Rectal smooth muscle tissue (tissue), 1 donor: ENCODE data around the gene STOX2.
A peak's percentile ranks its signal among the peaks of the same experiment; 100 is the strongest.

Source experiments
- H3K27ac ChIP-seq: one replicate; pipeline ENCODE4 v1.7.0; 2013; ENCODE audit warnings: low read depth, low read length, inconsistent platforms
- H3K27me3 ChIP-seq: one replicate; pipeline ENCODE4 v1.7.0; 2013; ENCODE audit warnings: low read length; ENCODE audit not compliant: control insufficient read depth, insufficient read depth
- H3K36me3 ChIP-seq: one replicate; pipeline ENCODE4 v1.7.0; 2013; ENCODE audit warnings: low read length; ENCODE audit not compliant: control insufficient read depth, insufficient read depth
- H3K4me1 ChIP-seq: one replicate; pipeline ENCODE4 v1.7.0; 2013; ENCODE audit warnings: low read length; ENCODE audit not compliant: control insufficient read depth, insufficient read depth
- H3K4me3 ChIP-seq: one replicate; pipeline ENCODE4 v1.7.0; 2013; ENCODE audit warnings: low read length
- H3K9ac ChIP-seq: one replicate; pipeline ENCODE4 v1.7.0; 2013; ENCODE audit warnings: low read length

STOX2 gene

DNA sequence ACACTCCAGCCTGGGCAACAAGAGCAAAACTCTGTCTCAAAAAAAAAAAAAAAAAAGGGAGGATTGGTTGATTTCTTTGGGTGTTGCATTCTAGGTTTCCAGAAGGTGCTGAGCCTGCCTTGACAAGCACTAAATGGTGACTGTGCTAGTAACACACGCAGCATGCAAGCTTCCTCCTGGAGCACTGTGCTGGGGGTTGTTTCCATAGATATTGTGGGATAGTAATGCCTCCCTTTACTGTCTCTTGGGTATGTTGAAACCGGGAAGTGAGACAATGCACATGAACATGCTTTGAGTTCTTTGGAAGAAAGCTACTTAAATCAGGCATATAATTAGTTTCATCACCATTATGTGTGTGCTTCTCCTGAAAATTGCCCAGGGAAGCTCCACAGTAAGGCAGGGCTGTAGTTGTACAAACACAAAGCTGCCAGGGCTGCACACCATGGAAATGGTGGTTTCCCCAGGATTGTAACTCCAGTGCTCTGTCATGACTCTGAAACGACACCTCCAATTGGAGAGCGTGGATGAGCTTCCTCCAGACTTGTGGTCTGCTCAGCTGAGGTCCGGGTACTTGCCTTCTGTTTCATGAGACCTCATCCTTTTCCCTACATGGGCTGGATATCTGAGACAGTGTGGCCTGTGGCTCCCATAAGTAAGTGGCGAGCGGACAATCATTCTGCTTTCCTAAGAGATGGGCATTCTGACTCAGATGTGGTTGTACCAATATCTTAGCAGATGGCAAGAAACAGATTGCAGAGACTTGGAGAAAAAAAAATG is 31.5 kb upstream of the STOX2 start:
- no peaks in the 10 kb centered on the region for H3K36me3 ChIP-seq
- no peak overlapping the region for H3K27ac ChIP-seq
- H3K4me1 ChIP-seq: no peaks in the 10 kb centered on the region
- H3K27me3 ChIP-seq: no peaks in the 10 kb centered on the region
- H3K9ac ChIP-seq: no peak overlapping the region
- H3K4me3 ChIP-seq: no peak overlapping the region

DNA sequence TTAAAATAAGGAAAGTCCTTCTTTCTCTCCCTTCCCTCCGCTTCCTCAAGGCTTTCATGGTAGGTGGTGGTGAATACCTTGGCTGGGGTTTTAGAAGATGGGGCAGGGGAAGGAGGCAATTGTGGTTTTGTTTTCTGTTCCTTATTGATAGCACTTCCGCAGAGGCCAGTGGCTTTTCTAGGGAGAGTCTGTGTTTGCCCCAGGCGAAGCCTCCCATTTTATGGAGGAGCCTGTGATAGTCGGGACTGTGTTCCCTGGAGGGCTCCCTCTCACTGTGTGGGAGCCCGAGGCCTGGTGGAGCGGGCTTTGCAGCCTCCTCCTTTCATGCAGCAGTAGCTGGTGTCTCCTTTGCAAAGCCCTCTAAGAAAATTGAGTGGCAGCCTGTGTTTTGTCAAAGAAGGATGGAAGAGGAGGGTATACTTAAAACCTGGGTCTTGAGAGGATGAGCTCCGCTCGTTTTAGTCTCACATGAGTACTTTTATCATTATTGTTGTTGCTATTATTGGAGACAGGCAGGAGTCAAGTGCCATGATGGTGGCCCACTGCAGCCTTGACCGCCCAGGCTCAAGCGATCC is 29.8 kb upstream of the STOX2 start:
- Histone ChIP-seq H3K9ac (no peak overlapping the region), H3K27ac (peak overlapping the region; percentile 77), H3K4me3 (no peak overlapping the region), H3K36me3 (no peaks in the 10 kb centered on the region), H3K4me1 (no peaks in the 10 kb centered on the region), H3K27me3 (no peaks in the 10 kb centered on the region)

DNA sequence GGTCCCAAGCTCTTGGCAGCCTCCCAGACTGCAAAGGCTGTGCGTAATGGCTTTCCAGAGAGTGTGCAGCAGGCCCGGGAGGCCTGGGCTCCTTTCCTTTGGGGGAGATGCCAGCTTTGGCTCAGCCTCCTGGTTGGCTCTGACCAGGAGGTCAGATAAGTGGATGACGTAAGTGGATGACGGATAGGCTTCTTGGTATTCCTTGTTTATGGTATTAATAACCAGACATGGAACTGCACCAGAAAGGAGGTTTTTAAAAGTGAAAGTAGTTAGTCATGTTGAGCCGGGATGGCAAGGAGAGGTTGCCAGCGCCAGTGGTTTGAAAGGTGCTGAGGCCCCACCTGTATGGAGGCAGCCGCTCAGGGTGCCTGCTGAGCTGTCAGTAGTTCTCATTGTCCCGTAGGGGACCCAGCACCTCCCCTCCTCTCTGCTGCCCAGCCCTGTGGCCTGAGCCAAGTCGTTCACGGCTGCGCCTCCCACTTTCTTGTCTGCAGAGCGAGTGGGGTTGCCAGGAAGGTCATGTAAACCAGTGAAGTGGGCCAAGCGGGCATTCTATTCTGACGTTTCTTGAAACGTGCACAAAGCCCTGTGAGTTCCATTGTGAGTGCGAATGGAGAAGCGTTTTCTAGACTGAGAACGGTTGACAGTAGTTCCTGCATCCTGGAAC is 28.7 kb upstream of the STOX2 start:
- Histone ChIP-seq H3K36me3 (no peaks in the 10 kb centered on the region), H3K27me3 (no peaks in the 10 kb centered on the region), H3K4me1 (no peaks in the 10 kb centered on the region), H3K4me3 (peak overlapping the region; percentile 51), H3K27ac (peak overlapping the region; percentile 77), H3K9ac (no peak overlapping the region)

DNA sequence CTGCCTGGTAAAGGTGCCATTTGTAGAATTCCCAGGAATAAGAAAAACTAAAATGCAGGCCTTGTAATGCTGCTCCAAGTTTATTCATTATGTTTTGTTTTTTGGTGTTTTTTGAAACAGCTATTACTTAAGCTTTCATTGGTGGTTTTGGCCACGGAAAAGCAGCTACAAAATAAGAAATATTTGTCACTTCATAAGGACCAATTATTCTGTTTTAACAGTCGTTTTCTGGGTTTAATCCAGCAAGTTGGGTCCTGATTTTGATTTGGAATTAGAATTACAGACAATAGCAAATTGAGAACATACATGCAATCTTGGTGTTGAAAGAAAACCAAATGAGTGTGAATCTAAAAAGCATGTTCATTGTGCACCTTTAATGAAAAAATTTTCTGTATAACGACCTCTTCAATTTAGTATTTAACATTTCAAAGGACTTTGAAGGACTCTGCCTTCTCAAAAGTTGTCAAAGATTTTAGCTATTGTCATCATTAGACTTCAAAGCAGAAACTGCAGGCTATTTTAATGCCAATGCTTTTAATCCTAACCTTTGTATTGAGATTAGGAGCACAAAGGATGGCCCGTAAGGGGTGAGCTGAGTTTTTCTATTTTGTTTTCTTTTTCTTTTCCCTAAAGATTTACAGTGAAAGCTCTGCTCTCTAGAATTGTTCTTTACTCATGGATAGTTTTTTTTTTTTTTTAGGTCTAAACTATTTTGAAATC is 26.7 kb upstream of the STOX2 start:
- Histone ChIP-seq H3K27me3 (no peaks in the 10 kb centered on the region), H3K36me3 (no peaks in the 10 kb centered on the region), H3K4me1 (no peaks in the 10 kb centered on the region), H3K9ac (no peak overlapping the region), H3K27ac (no peak overlapping the region), H3K4me3 (no peak overlapping the region)

DNA sequence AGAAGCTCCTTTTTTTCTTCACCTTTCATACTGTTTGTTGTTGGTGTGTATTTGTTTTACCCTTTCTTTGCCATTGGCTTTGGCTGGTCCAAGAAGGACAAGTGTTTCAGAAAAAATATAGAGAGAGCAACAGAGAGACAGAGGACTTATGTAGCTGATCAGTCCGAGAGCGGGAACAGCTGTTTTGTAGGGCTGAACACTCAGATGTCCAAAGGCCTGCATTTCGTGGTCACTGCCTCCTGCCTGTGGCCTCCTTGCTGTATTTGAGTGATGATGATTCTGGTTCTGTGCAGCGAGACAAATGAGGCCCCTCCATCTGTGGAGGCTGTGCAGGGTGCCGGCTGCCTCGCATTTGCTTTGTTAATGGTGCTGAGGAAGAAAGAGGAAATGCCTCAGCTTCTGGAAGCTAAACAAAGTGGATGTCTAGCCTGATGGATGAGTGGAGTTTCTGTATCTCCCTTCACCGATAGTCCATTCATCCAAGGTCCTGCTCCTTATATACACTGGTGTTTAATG is 19.8 kb upstream of the STOX2 start:
- H3K9ac ChIP-seq: no peak overlapping the region
- H3K27ac ChIP-seq: no peak overlapping the region
- H3K4me3 ChIP-seq: no peak overlapping the region
- H3K36me3 ChIP-seq: no peaks in the 10 kb centered on the region
- H3K4me1 ChIP-seq: no peaks in the 10 kb centered on the region
- H3K27me3 ChIP-seq: no peaks in the 10 kb centered on the region

DNA sequence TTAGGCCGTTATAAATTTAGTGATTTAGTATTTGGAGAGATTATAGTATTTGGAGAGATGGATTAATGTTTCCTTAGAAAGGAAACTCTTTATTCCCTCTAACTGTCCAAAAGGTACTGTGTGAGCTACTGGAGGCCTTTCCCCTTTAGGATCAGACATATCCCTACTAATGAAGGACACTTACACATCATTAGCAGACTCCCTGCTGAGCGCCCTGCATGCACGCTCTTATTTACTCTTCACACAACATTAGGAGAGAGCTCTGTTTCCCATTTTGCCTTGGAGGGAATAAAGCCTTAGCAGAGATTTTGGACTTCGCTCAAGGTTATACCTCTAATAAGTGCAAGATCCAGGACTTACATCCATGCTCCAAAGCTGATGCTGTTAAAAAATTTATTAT is 17.8 kb upstream of the STOX2 start:
- H3K4me1 ChIP-seq: no peaks in the 10 kb centered on the region
- no peaks in the 10 kb centered on the region for H3K27me3 ChIP-seq
- H3K36me3 ChIP-seq: no peaks in the 10 kb centered on the region
- no peak overlapping the region for H3K27ac ChIP-seq
- no peak overlapping the region for H3K9ac ChIP-seq
- no peak overlapping the region for H3K4me3 ChIP-seq

DNA sequence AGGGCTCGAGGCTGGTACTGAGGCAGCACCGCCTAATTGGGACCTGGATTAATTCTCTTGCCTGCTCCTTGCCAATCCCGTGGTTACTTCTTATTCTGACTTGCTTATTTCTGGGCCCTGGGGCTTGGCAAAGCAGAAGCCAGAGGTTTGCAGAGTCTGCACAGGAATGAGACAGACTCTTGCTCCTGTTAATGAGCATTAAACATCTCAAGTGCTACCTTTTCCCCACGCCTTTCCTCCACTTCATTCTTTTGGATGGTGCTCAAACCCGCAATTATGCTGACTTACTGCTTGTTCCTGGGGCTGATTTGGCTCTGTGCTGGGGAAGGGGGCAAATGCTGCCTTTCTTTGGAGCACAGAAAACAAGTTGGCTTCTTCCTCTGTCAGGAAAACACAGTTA is 16.5 kb upstream of the STOX2 start:
- Histone ChIP-seq H3K27me3 (no peaks in the 10 kb centered on the region), H3K9ac (no peak overlapping the region), H3K36me3 (no peaks in the 10 kb centered on the region), H3K4me1 (no peaks in the 10 kb centered on the region), H3K4me3 (no peak overlapping the region), H3K27ac (no peak overlapping the region)

DNA sequence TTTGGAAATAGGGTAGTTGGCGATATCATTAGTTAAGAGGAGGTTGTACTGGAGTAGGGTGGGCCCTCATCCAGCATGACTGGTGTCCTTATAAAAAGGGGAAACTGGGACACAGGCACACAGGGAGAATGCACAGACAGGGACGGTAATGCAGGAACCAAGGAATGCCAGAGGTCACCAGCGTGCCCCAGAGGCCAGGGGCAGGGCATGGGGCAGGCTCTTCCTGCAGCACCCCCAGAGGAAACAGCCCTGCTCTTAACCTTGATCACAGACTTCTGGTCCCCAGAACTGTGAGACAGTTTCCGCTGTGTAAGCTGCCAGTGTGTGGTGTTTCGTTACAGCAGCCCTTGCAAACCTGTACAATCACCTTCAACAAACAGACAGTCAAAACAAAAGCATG is 15.9 kb upstream of the STOX2 start:
- Histone ChIP-seq H3K4me1 (no peaks in the 10 kb centered on the region), H3K27me3 (no peaks in the 10 kb centered on the region), H3K36me3 (no peaks in the 10 kb centered on the region), H3K9ac (no peak overlapping the region), H3K27ac (no peak overlapping the region), H3K4me3 (no peak overlapping the region)

DNA sequence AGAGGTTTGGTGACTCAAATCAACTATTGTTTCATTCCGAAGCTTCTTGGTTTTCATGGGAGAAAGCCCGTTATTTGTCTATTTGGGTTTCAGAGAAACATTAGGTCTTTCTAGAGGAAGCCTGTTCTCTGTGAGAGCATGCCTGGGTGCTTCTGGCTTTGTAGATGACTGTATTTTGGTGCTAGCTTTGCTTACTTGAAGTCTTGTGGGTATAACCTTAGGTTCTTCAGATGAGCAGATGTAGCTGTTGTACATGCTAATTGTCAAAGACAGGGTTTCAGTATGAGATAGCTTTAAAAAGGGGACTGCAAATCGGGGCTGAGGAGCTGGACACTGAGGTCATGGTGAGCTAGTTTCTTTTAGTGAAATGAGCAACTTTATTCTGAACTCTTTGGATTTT is 7.9 kb upstream of the STOX2 start:
- H3K4me3 ChIP-seq: no peak overlapping the region
- H3K27me3 ChIP-seq: no peaks in the 10 kb centered on the region
- no peaks in the 10 kb centered on the region for H3K36me3 ChIP-seq
- no peaks in the 10 kb centered on the region for H3K4me1 ChIP-seq
- no peak overlapping the region for H3K9ac ChIP-seq
- no peak overlapping the region for H3K27ac ChIP-seq

DNA sequence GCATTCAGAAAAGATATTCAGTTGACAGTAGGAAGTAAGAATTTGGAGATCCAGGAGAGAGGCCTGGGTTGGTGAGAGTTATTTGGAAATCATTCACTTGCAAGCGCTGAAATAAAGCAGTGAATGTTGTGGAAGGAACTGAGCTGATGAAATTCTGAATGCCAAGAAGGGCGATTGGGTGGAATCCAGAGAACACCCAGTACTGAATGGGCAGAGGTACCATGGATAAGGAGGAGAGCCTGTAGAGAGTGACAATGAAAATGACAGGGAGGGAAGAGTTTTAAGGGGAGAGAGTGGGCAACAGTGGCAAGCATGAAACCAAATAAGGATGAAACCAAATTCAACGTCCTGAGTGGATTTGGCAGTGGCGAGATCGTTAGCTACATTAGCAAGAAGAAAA is 6.7 kb upstream of the STOX2 start:
- Histone ChIP-seq H3K4me3 (no peak overlapping the region), H3K4me1 (no peaks in the 10 kb centered on the region), H3K9ac (no peak overlapping the region), H3K27me3 (no peaks in the 10 kb centered on the region), H3K27ac (no peak overlapping the region), H3K36me3 (no peaks in the 10 kb centered on the region)

DNA sequence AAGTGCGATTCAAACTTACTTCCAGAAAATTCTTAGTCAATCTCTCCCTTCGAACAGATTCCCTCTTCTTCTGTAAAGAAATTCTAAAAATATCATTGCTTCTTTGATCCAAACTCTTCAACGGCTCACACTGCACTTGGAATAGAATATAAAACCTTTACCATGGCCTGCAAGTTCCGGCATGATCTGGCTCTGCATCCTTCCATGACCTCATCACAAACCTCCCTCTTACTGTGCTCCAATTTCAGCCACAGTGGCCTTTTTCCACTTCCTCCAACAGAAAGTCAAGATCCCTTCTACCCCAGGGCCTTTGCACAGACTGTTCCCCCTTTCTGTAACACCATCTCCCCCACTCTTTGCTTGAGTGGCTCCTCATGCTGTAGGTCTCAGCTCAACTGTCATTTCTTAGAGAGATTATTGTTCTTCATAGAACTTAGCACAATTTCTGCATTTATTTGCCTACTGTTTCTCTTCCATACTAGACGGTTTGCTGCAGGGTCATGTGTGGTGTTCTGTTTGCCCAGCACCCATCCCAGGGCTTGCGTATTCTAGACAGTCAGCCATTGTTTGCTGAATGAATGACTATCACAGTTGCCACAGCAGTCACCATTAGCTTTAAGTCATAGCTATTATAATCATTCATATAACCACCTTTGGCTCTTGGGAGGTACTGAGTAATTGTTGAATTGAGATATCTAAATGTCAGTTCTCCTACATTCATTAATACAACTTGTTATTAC is 1.9 kb upstream of the STOX2 start:
- Histone ChIP-seq H3K9ac (no peak overlapping the region), H3K4me3 (no peak overlapping the region), H3K36me3 (no peaks in the 10 kb centered on the region), H3K27ac (no peak overlapping the region), H3K27me3 (no peaks in the 10 kb centered on the region), H3K4me1 (no peaks in the 10 kb centered on the region)
